ENCODE data around the gene ZBTB20. TPM values are rescaled to one million over a fixed set of nuclear protein-coding genes. Genes with fewer than 3 reads are reported as not detected.

ZBTB20 gene
- total and polyA plus RNA-seq, 10 of the 15 experiments (the other 5 are each of a cell fraction or from before 2014, with no cell fraction given), result 0.20 to 5.5 (median 2.2) TPM

DNA sequence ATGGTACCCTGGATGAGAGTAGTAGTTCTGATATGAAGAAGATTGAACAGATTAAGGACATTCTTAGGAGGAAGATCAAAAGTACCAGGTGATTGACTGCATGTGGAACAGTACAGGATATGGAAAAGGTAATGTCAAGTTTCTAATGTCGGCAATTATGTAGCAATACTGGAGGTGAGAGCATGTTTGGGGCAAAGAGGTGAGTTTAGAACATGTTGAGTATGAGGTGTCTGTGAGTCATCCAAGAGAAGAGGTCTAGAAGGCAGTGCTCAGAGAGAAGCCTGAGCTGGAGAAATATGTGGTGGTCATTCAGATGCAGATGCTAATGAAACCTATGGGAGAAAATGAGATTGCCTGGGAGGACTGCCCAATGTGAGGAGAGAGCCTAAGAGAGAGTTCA is 305.6 kb downstream of the ZBTB20 start:
- BruUV-seq (replicated peaks), result no TSS peak
- in situ Hi-C loops (cut with MboI), result loop anchor here (25.0 kb wide), 1 partner anchor 971 kb away; no protein-coding TSS in a partner anchor
- POLR2A ChIA-PET, result no interaction called here

More for the DNA sequence above, 305.6 kb downstream of the ZBTB20 start:
- intact Hi-C loops (cut with micrococcal nuclease; ENCODE audit: unreplicated experiment), result no loop called here
- Histone ChIP-seq H4K20me1 (ENCODE audit: control insufficient read depth, insufficient read depth) (no peaks in the 10 kb centered on the region), H3K9me3 (replicated peaks; ENCODE audit: control insufficient read depth, insufficient read depth, low read length) (no peaks in the 10 kb centered on the region), H2AFZ (ENCODE audit: control insufficient read depth, low read depth, low read length) (no peak overlapping the region), H3K4me2 (ENCODE audit: control insufficient read depth, insufficient read depth) (no peak overlapping the region), H3K27me3 (replicated peaks in 1 of 2; ENCODE audit: control insufficient read depth in 2 of 2, insufficient read depth in 2 of 2, low read length in 1 of 2) (no peaks in the 10 kb centered on the region), H3K9ac (ENCODE audit: control insufficient read depth, insufficient read depth, low read length) (no peak overlapping the region), H3K4me1 (ENCODE audit: control insufficient read depth, insufficient read depth, low read length) (no peaks in the 10 kb centered on the region), H3K4me3 (no peak overlapping the region), H3K79me2 (ENCODE audit: control insufficient read depth, insufficient read depth, low read length) (no peaks in the 10 kb centered on the region), H3K36me3 (ENCODE audit: control insufficient read depth in 2 of 2, insufficient read depth in 2 of 2, low read length in 1 of 2) (no peaks in the 10 kb centered on the region), H3K27ac (ENCODE audit: control insufficient read depth, insufficient read depth) (no peak overlapping the region)
- TF ChIP-seq RAD21 (IDR thresholded peaks at IDR 0.05; ENCODE audit: insufficient read depth, low read depth, low read length), result no peak
- TF ChIP-seq TBL1XR1 (IDR thresholded peaks at IDR 0.05; ENCODE audit: low read depth, low read length), result no peak
- no peak for TF ChIP-seq EP300 (IDR thresholded peaks at IDR 0.05; ENCODE audit: borderline replicate concordance in 1 of 2, control insufficient read depth in 1 of 2, low read depth in 2 of 2, low read length in 2 of 2)
- TF ChIP-seq HDAC2 (IDR thresholded peaks at IDR 0.05), result no peak
- TF ChIP-seq CBFB (IDR thresholded peaks at IDR 0.05; ENCODE audit: low read depth), result no peak
- TF ChIP-seq MXI1 (IDR thresholded peaks at IDR 0.05; ENCODE audit: low read depth, low read length), result no peak
- TF ChIP-seq, protein P1, sequence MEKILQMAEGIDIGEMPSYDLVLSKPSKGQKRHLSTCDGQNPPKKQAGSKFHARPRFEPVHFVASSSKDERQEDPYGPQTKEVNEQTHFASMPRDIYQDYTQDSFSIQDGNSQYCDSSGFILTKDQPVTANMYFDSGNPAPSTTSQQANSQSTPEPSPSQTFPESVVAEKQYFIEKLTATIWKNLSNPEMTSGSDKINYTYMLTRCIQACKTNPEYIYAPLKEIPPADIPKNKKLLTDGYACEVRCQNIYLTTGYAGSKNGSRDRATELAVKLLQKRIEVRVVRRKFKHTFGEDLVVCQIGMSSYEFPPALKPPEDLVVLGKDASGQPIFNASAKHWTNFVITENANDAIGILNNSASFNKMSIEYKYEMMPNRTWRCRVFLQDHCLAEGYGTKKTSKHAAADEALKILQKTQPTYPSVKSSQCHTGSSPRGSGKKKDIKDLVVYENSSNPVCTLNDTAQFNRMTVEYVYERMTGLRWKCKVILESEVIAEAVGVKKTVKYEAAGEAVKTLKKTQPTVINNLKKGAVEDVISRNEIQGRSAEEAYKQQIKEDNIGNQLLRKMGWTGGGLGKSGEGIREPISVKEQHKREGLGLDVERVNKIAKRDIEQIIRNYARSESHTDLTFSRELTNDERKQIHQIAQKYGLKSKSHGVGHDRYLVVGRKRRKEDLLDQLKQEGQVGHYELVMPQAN (conservative IDR thresholded peaks at IDR 0.05), result no peak
- TF ChIP-seq, protein P2, sequence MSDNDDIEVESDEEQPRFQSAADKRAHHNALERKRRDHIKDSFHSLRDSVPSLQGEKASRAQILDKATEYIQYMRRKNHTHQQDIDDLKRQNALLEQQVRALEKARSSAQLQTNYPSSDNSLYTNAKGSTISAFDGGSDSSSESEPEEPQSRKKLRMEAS (IDR thresholded peaks at IDR 0.05; ENCODE audit: low read depth, low read length), result no peak
- no peak for TF ChIP-seq ZZZ3 (IDR thresholded peaks at IDR 0.05; ENCODE audit: control insufficient read depth, insufficient read length, low read depth)
- TF ChIP-seq ZSCAN29 (IDR thresholded peaks at IDR 0.05), result no peak
- TF ChIP-seq, protein P3, sequence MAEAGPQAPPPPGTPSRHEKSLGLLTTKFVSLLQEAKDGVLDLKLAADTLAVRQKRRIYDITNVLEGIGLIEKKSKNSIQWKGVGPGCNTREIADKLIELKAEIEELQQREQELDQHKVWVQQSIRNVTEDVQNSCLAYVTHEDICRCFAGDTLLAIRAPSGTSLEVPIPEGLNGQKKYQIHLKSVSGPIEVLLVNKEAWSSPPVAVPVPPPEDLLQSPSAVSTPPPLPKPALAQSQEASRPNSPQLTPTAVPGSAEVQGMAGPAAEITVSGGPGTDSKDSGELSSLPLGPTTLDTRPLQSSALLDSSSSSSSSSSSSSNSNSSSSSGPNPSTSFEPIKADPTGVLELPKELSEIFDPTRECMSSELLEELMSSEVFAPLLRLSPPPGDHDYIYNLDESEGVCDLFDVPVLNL (IDR thresholded peaks at IDR 0.05; ENCODE audit: low read depth, low read length), result no peak
- no peak for TF ChIP-seq KLF5 (IDR thresholded peaks at IDR 0.05; ENCODE audit: partially characterized antibody)
- TF ChIP-seq POLR2AphosphoS2 (IDR thresholded peaks at IDR 0.05; ENCODE audit: low read depth, low read length), result no peak
- TF ChIP-seq MTA3 (IDR thresholded peaks at IDR 0.05; ENCODE audit: borderline replicate concordance, low read length), result no peak
- RAD21 ChIA-PET (ENCODE audit: unreplicated experiment), result no interaction called here
- FAIRE-seq (no peak), ATAC-seq (no peak), DNase-seq (ENCODE audit: low read depth, low spot score) (no peak)
- SMC1A ChIA-PET (ENCODE audit: uncharacterized antibody, unreplicated experiment), result interaction anchor here (0.6 to 1.1 kb wide), 2 partner anchors 13 to 1325 kb away, joined by 3 to 4 read pairs; no protein-coding TSS in a partner anchor
- CTCF ChIA-PET, result no interaction called here
- WGBS (ENCODE audit: insufficient coverage, insufficient replicate concordance, low lambda C conversion rate, missing lambda C conversion rate), result 100% methylated on average over 1 of the region's 1 CpG
